Panc1 (cell line): ENCODE results near the gene OSTF1.

Experiments used
- POLR2AphosphoS5 ChIP-seq: IDR thresholded peaks from 2 replicates; pipeline ENCODE4 v1.6.1; 2012; ENCODE audit warnings: mild to moderate bottlenecking, low read depth, low read length, moderate library complexity
- TCF7L2 ChIP-seq: IDR thresholded peaks from 2 replicates; pipeline ENCODE4 v1.6.1; 2011; ENCODE audit warnings: mild to moderate bottlenecking, low read depth, low read length, inconsistent platforms
- TF ChIP-seq, protein P1 (sequence below): fragments of 450-650 bp; IDR thresholded peaks from 2 replicates; pipeline ENCODE4 v1.5.1; 2017; ENCODE audit warnings: mild to moderate bottlenecking

DNA sequence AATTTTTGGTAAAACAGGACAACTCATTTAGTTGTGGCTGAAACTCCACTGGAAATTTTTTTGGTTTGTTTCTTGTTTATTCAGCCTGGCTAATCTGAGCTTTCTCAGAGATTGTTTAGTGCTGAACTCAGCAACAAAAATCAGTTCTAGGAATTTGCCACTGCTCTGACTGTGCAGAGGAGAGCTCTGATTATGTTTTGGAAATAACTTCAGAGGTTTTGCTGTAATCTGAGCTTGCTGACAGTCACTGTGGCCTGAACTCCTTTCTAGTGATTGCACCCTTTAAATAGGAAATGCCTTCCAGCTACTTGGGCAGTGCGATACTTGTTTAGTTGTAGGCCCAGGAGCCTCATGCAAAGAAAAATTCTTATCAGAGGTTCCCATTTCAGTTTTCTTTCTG lies 60.2 kb downstream of the OSTF1 start:
- TF ChIP-seq, protein P1, sequence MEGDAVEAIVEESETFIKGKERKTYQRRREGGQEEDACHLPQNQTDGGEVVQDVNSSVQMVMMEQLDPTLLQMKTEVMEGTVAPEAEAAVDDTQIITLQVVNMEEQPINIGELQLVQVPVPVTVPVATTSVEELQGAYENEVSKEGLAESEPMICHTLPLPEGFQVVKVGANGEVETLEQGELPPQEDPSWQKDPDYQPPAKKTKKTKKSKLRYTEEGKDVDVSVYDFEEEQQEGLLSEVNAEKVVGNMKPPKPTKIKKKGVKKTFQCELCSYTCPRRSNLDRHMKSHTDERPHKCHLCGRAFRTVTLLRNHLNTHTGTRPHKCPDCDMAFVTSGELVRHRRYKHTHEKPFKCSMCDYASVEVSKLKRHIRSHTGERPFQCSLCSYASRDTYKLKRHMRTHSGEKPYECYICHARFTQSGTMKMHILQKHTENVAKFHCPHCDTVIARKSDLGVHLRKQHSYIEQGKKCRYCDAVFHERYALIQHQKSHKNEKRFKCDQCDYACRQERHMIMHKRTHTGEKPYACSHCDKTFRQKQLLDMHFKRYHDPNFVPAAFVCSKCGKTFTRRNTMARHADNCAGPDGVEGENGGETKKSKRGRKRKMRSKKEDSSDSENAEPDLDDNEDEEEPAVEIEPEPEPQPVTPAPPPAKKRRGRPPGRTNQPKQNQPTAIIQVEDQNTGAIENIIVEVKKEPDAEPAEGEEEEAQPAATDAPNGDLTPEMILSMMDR, result no peak
- TF ChIP-seq POLR2AphosphoS5 (no peak), TCF7L2 (no peak)
